A549 (cell line): ENCODE results near the gene PTPRK. TPM values are rescaled to one million over a fixed set of nuclear protein-coding genes. Genes with fewer than 3 reads are reported as not detected.

Experiments
- ATAC-seq, 2 experiments: fragments of 200-7000 bp in 1 of 2; fragments of >200 bp in 1 of 2; cut with Nextera tagmentation in 1 of 2; cut with Tn5 transposase in 1 of 2; 3 replicates each; pipeline versions ENCODE4 v1.8.0 to v1.9.1; 2018 to 2020; ENCODE audit warnings: mild to moderate bottlenecking in 1 of 2, moderate library complexity in 1 of 2
- CTCF ChIA-PET: fragments of 300-600 bp; sonication (Branson Sonifier 250); formaldehyde crosslinking; extraction: SDS; loops from one replicate; lab custom pipeline; 2021; ENCODE audit warnings: antibody characterized with exemption, inconsistent platforms; lab: Yijun Ruan, JAX
- POLR2A ChIA-PET: fragments of 350-600 bp; formaldehyde crosslinking; extraction: SDS; loops from one replicate; lab custom pipeline; 2021; ENCODE audit warnings: antibody characterized with exemption, inconsistent platforms; lab: Yijun Ruan, JAX
- DNase-seq, 2 experiments: peaks; one replicate each; pipeline versions ENCODE4 v3.0.0 to v3.0.0-alpha.2; 2011 to 2016; ENCODE audit warnings: low read depth in 1 of 2, low spot score in 1 of 2
- FAIRE-seq: peaks from 2 replicates; lab custom pipeline; 2011; peaks lifted over from hg19 to GRCh38; lab: Jason Lieb, UNC
- H3K27ac ChIP-seq, 2 experiments: fragments of >200 bp; sonication (Bioruptor Twin); formaldehyde crosslinking; 3 replicates each; pipeline ENCODE4 v1.5.1; 2016 to 2017
- H3K4me1 ChIP-seq: fragments of >200 bp; sonication (Bioruptor Twin); formaldehyde crosslinking; 3 replicates; pipeline ENCODE4 v1.6.1; 2016
- H3K4me2 ChIP-seq: fragments of >200 bp; sonication (Bioruptor Twin); formaldehyde crosslinking; 3 replicates; pipeline ENCODE4 v1.6.1; 2016
- H3K4me3 ChIP-seq: fragments of >200 bp; sonication (Bioruptor Twin); formaldehyde crosslinking; 3 replicates; pipeline ENCODE4 v1.5.1; 2016
- H3K9me3 ChIP-seq: fragments of >200 bp; sonication (Bioruptor Twin); formaldehyde crosslinking; 3 replicates; pipeline ENCODE4 v1.6.1; 2016
- ATOH8 ChIP-seq: fragments of 250-450 bp; sonication (Bioruptor Pico); IDR thresholded peaks from 2 replicates; pipeline ENCODE4 v1.5.0; 2020; ENCODE audit warnings: low read depth, mild to moderate bottlenecking, moderate library complexity
- CBX2 ChIP-seq: fragments of 200-600 bp; sonication (generic); IDR thresholded peaks from 2 replicates; pipeline ENCODE4 v1.6.1; 2016; ENCODE audit warnings: low read depth, mild to moderate bottlenecking, borderline replicate concordance
- CHD4 ChIP-seq: fragments of 200-600 bp; sonication (generic); IDR thresholded peaks from 2 replicates; pipeline ENCODE4 v1.6.1; 2016; ENCODE audit warnings: antibody characterized with exemption, mild to moderate bottlenecking, borderline replicate concordance
- EHMT2 ChIP-seq: fragments of 200-600 bp; sonication (generic); IDR thresholded peaks from 2 replicates; pipeline ENCODE4 v1.6.1; 2016; ENCODE audit warnings: antibody characterized with exemption, low read depth, mild to moderate bottlenecking, moderate library complexity
- FOSB ChIP-seq: fragments of 250-450 bp; sonication (Bioruptor Pico); IDR thresholded peaks from 2 replicates; pipeline ENCODE4 v1.5.0; 2020; ENCODE audit warnings: mild to moderate bottlenecking, moderate library complexity
- FOSL2 ChIP-seq, 2 experiments: fragments of 450-650 bp in 1 of 2; fragments of >200 bp in 1 of 2; sonication (Bioruptor Twin) in 1 of 2; formaldehyde crosslinking; IDR thresholded peaks; 2 replicates each; pipeline versions ENCODE4 v1.5.0 to v1.6.1; 2016 to 2020; ENCODE audit warnings: mild to moderate bottlenecking in 1 of 2, moderate library complexity in 1 of 2
- HMGXB4 ChIP-seq: fragments of 250-450 bp; sonication (Bioruptor Pico); IDR thresholded peaks from 2 replicates; pipeline ENCODE4 v1.5.0; 2021; ENCODE audit warnings: mild to moderate bottlenecking, moderate library complexity, borderline replicate concordance
- HOXB13 ChIP-seq: fragments of 250-450 bp; sonication (Bioruptor Pico); IDR thresholded peaks from 2 replicates; pipeline ENCODE4 v1.5.0; 2020; ENCODE audit warnings: low read depth, mild to moderate bottlenecking, moderate library complexity
- JUN ChIP-seq, 2 experiments: fragments of >200 bp; sonication (Bioruptor Twin); formaldehyde crosslinking; IDR thresholded peaks; 2 replicates in 1 of 2; 3 replicates in 1 of 2; pipeline ENCODE4 v1.6.1; 2016 to 2017
- KDM1A ChIP-seq: fragments of 200-600 bp; sonication (generic); IDR thresholded peaks from 2 replicates; pipeline ENCODE4 v1.6.1; 2016; ENCODE audit warnings: low read depth, mild to moderate bottlenecking
- MAX ChIP-seq: IDR thresholded peaks from 2 replicates; pipeline ENCODE4 v1.6.1; 2012
- MAZ ChIP-seq: fragments of 150-350 bp; IDR thresholded peaks from 2 replicates; pipeline ENCODE4 v1.6.1; 2014; ENCODE audit warnings: antibody characterized with exemption, low read depth, low read length, borderline replicate concordance
- NR3C1 ChIP-seq: fragments of >200 bp; sonication (Bioruptor Twin); formaldehyde crosslinking; IDR thresholded peaks from 3 replicates; pipeline ENCODE4 v1.6.1; 2017
- POLR2AphosphoS2 ChIP-seq: conservative IDR thresholded peaks from 2 replicates; pipeline ENCODE4 v1.6.1; 2012; ENCODE audit warnings: low read length, improper control_type of control experiment, inconsistent platforms
- RAD21 ChIP-seq, 2 experiments: fragments of >200 bp in 1 of 2; sonication (Bioruptor Twin) in 1 of 2; formaldehyde crosslinking in 1 of 2; IDR thresholded peaks in 1 of 2; conservative IDR thresholded peaks in 1 of 2; 2 replicates in 1 of 2; 3 replicates in 1 of 2; pipeline ENCODE4 v1.6.1; 2012 to 2018; ENCODE audit warnings: inconsistent platforms in 1 of 2
- RCOR1 ChIP-seq: fragments of 150-350 bp; IDR thresholded peaks from 2 replicates; pipeline ENCODE4 v1.6.1; 2014; ENCODE audit warnings: antibody characterized with exemption, low read length, low read depth
- RNF2 ChIP-seq: fragments of 200-600 bp; sonication (generic); IDR thresholded peaks from 2 replicates; pipeline ENCODE4 v1.6.1; 2016; ENCODE audit warnings: low read depth, mild to moderate bottlenecking, antibody characterized with exemption, moderate library complexity, borderline replicate concordance
- SREBF2 ChIP-seq: fragments of 450-650 bp; IDR thresholded peaks from 2 replicates; pipeline ENCODE4 v1.6.1; 2014; ENCODE audit warnings: mild to moderate bottlenecking, moderate library complexity
- ZFP36 ChIP-seq: fragments of 450-650 bp; IDR thresholded peaks from 2 replicates; pipeline ENCODE4 v1.6.1; 2014; ENCODE audit warnings: borderline replicate concordance; ENCODE audit not compliant: partially characterized antibody
- ZNF302 ChIP-seq: fragments of 250-450 bp; sonication (Bioruptor Pico); IDR thresholded peaks from 2 replicates; pipeline ENCODE4 v1.9.0; 2021; ENCODE audit warnings: inconsistent platforms, mild to moderate bottlenecking, moderate library complexity
- ZSCAN20 ChIP-seq: fragments of 250-450 bp; sonication (Bioruptor Pico); IDR thresholded peaks from 2 replicates; pipeline ENCODE4 v1.8.0; 2022; ENCODE audit warnings: mild to moderate bottlenecking, moderate library complexity
- WGBS: methylation state at CpG from one replicate; pipeline ENCODE4 v1.1.6; 2017; ENCODE audit errors: missing lambda C conversion rate; 5-methylcytosine and 5-hydroxymethylcytosine counted together
- polyA plus RNA-seq, 4 experiments: library from polyadenylated mRNA; depleted of rRNA in 3 of 4; stranded (reverse); fragments of >200 nt; fragmentation: RNase III in 1 of 4; extraction: RNeasy Plus Mini Kit Qiagen cat#74134 plus additional on column Dnase treatment in 1 of 4; gene quantifications; 2 replicates in 3 of 4; 3 replicates in 1 of 4; pipeline ENCODE4 v1.2.3, GENCODE V29; 2011 to 2017

Gene PTPRK
- polyA plus RNA-seq, 2 of the 4 experiments (the other 2 are of a cell fraction) = 14.4 to 16.1 TPM

- CTCF ChIA-PET = interaction anchor here (1.3 kb wide), 1 partner anchor 13 kb away, joined by 4 read pairs; no protein-coding TSS in a partner anchor
- H3K9me3 ChIP-seq = no peaks in the 10 kb centered on the region
- no peak for TF ChIP-seq RAD21 (conservative IDR thresholded peaks at IDR 0.05 in 1 of 2, IDR thresholded peaks at IDR 0.05 in 1 of 2)
- TF ChIP-seq POLR2AphosphoS2 = no peak
- no peak for TF ChIP-seq JUN (IDR thresholded peaks at IDR 0.05)
- TF ChIP-seq HMGXB4 (CRISPR knock-in tag) = no peak
- no peak for TF ChIP-seq RCOR1
- TF ChIP-seq EHMT2 = no peak
- no peak for TF ChIP-seq ZFP36
- H3K27ac ChIP-seq = no peak overlapping the region
- H3K4me2 ChIP-seq = no peak overlapping the region
- no peak overlapping the region for H3K4me3 ChIP-seq
- H3K4me1 ChIP-seq = no peaks in the 10 kb centered on the region
- 62% methylated on average over 6 of the region's 6 CpGs for WGBS
- ATAC-seq = peak; percentile 46 to 56; a peak in 5 of 6 replicates
- POLR2A ChIA-PET = no interaction called here
- DNase-seq = peak in 1 of 2 experiments; percentile 16
- no peak for FAIRE-seq
Observed at GRCh38 chr6:127956260-127956888, 564.0 kb downstream of the PTPRK start.

- Histone ChIP-seq H3K9me3 (no peaks in the 10 kb centered on the region), H3K27ac (no peak overlapping the region), H3K4me3 (no peak overlapping the region), H3K4me2 (no peak overlapping the region), H3K4me1 (no peaks in the 10 kb centered on the region)
- 82% methylated on average over 4 of the region's 4 CpGs for WGBS
- ChIA-PET CTCF (no interaction called here), POLR2A (no interaction called here)
- ATAC-seq = no peak
- no peak for DNase-seq
- no peak for FAIRE-seq
- no peak for TF ChIP-seq ZSCAN20 (CRISPR knock-in tag)
- TF ChIP-seq HOXB13 (CRISPR knock-in tag) = no peak
- no peak for TF ChIP-seq ZNF302 (CRISPR knock-in tag)
- no peak for TF ChIP-seq CBX2
- no peak for TF ChIP-seq SREBF2
- TF ChIP-seq KDM1A = no peak
- no peak for TF ChIP-seq RNF2
- TF ChIP-seq FOSL2 (IDR thresholded peaks at IDR 0.05) = no peak
- TF ChIP-seq FOSL2 (CRISPR knock-in tag; IDR thresholded peaks at IDR 0.05) = no peak
- TF ChIP-seq NR3C1 = no peak
- TF ChIP-seq HMGXB4 (CRISPR knock-in tag) = no peak
- TF ChIP-seq ZFP36 = no peak
- no peak for TF ChIP-seq MAX
- TF ChIP-seq CHD4 = no peak
- TF ChIP-seq FOSB = no peak
- no peak for TF ChIP-seq ATOH8
- no peak for TF ChIP-seq MAZ
Observed at GRCh38 chr6:127954082-127954481, 566.3 kb downstream of the PTPRK start.
